ENCODE data around the gene BIN1. TPM values are rescaled to one million over a fixed set of nuclear protein-coding genes. Genes with fewer than 3 reads are reported as not detected.

BIN1 gene
- total RNA-seq, 1 donor from 2014 or later, result 26.9 TPM

DNA sequence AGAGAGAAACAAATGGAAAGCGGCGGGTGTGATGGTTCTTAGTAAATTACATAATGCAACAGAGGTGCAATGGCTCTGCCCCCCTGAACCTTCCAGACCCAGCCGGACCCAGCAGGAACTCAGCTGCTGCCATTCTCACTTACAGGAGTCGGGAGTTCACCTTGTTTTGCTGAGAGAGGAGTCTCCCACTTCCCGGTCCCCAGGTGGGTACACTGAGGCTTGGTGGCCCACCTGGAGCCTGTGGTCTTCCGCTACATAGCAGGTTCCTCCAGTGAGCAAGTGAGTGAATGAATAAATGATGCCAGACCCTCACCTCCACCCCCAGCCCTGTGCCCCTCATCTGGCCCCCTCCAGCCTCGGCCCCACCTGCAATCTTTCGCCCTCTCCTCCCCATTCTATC lies 11.2 kb downstream of the BIN1 start:
- H3K36me3 Mint-ChIP-seq, result no peaks in the 10 kb centered on the region
- no peak overlapping the region for H3K27ac ChIP-seq
- no peak overlapping the region for H3K4me2 ChIP-seq
- H3K36me3 ChIP-seq, result no peaks in the 10 kb centered on the region
- TF ChIP-seq, protein P1, sequence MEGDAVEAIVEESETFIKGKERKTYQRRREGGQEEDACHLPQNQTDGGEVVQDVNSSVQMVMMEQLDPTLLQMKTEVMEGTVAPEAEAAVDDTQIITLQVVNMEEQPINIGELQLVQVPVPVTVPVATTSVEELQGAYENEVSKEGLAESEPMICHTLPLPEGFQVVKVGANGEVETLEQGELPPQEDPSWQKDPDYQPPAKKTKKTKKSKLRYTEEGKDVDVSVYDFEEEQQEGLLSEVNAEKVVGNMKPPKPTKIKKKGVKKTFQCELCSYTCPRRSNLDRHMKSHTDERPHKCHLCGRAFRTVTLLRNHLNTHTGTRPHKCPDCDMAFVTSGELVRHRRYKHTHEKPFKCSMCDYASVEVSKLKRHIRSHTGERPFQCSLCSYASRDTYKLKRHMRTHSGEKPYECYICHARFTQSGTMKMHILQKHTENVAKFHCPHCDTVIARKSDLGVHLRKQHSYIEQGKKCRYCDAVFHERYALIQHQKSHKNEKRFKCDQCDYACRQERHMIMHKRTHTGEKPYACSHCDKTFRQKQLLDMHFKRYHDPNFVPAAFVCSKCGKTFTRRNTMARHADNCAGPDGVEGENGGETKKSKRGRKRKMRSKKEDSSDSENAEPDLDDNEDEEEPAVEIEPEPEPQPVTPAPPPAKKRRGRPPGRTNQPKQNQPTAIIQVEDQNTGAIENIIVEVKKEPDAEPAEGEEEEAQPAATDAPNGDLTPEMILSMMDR (IDR thresholded peaks at IDR 0.05), result no peak
- TF ChIP-seq EZH2 (IDR thresholded peaks at IDR 0.05) (no peak), EZH2phosphoT487 (IDR thresholded peaks at IDR 0.05) (no peak)
- no peaks in the 10 kb centered on the region for H3K27me3 ChIP-seq
- H3K27me3 Mint-ChIP-seq (ENCODE audit: insufficient read depth, low read depth), result no peaks in the 10 kb centered on the region
- H3K9me3 Mint-ChIP-seq, result no peaks in the 10 kb centered on the region
- peaks cover 27% of the 10 kb centered on the region for H3K4me1 ChIP-seq
- no peak overlapping the region for H2AFZ ChIP-seq (replicated peaks)
- peaks cover 3% of the 10 kb centered on the region for H3K79me2 ChIP-seq (ENCODE audit: low read depth)
- peaks cover 11% of the 10 kb centered on the region for H4K20me1 ChIP-seq (ENCODE audit: low read depth)
- no peak overlapping the region for H3K4me3 ChIP-seq
- no peaks in the 10 kb centered on the region for H3F3A ChIP-seq (ENCODE audit: low read depth)
- no peak overlapping the region for H3K9ac ChIP-seq
- H3K4me1 Mint-ChIP-seq, result peaks cover 45% of the 10 kb centered on the region
- DNase-seq (ENCODE audit: low spot score), result no peak
- peak overlapping the region; percentile 25 for H3K27ac Mint-ChIP-seq
- no peak overlapping the region for H3K4me3 Mint-ChIP-seq
- no peaks in the 10 kb centered on the region for H3K9me3 ChIP-seq (ENCODE audit: low read depth)

DNA sequence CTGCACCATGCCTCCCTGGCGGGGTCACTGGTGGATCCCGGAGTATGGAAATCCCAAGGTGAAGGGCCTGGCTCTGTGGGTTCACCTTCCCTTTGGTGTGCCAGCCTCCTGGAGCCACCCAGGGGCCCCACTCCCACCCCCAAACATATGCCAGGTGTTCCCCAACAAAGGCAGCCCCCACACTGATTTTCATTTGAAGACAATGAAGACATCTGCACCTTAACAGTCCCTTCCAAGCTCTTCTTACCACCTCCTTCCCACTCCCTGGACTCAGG lies 11.7 kb downstream of the BIN1 start:
- Histone ChIP-seq H4K20me1 (ENCODE audit: low read depth) (peaks cover 11% of the 10 kb centered on the region), H3K36me3 (no peaks in the 10 kb centered on the region), H3K79me2 (ENCODE audit: low read depth) (no peaks in the 10 kb centered on the region), H3K9ac (no peak overlapping the region), H3K27me3 (no peaks in the 10 kb centered on the region), H3K4me2 (peak overlapping the region; percentile 43), H2AFZ (replicated peaks) (no peak overlapping the region), H3F3A (ENCODE audit: low read depth) (no peaks in the 10 kb centered on the region), H3K4me3 (no peak overlapping the region), H3K27ac (peak overlapping the region; percentile 34), H3K4me1 (peaks cover 27% of the 10 kb centered on the region), H3K9me3 (ENCODE audit: low read depth) (no peaks in the 10 kb centered on the region)
- Mint-ChIP-seq H3K4me3 (no peak overlapping the region), H3K9me3 (no peaks in the 10 kb centered on the region), H3K27ac (no peak overlapping the region), H3K36me3 (no peaks in the 10 kb centered on the region), H3K4me1 (peaks cover 45% of the 10 kb centered on the region), H3K27me3 (ENCODE audit: insufficient read depth, low read depth) (no peaks in the 10 kb centered on the region)
- no peak for DNase-seq (ENCODE audit: low spot score)
- no peak for TF ChIP-seq EZH2 (IDR thresholded peaks at IDR 0.05)
- TF ChIP-seq, protein P1 (IDR thresholded peaks at IDR 0.05), result no peak
- TF ChIP-seq EZH2phosphoT487 (IDR thresholded peaks at IDR 0.05), result no peak

DNA sequence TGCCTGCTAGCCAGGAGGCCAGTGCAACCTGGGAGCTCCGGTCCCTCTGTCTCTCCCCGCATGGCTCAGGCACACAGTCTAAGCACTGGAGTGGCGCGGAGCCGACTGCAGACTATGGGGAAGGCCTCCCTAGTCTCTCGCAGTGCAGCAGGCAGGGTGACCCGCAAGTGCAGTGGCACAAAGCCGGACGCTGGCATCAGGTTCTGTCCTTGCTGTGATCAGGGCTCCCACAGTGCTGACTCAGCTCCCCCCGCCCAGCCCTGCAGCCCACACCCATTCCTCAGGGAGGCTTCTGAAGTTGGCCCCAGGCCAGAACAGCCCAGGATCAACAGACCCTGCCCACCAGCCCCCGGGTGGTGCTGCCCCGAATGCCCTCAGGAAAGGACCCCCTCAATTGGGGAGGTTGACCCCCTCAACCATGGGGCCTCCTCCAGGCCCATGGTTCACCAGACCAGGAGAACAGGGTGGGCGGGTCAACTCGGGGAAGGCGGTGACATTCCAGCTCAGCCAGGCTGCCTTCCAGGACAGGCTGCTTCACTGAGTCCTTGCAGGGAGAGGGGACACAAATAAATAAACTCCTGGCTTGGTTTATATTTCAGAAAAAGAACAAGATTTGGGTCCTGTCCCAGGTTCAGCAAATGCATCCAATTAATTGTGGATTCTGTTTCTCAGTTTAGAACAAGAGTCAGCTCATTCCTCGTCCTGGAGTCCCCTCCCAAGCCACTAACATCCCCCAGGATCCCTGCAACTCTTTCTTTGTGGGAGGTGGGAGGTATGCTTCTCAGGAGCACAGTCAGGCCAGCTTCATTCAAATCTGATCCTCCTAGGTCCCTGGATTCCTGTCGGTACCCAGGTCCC lies 12.2 kb downstream of the BIN1 start:
- TF ChIP-seq EZH2phosphoT487 (IDR thresholded peaks at IDR 0.05) (no peak), EZH2 (IDR thresholded peaks at IDR 0.05) (no peak)
- TF ChIP-seq, protein P1 (IDR thresholded peaks at IDR 0.05), result no peak
- peaks cover under 1% of the 10 kb centered on the region for H3K27me3 Mint-ChIP-seq (ENCODE audit: insufficient read depth, low read depth)
- peaks cover 45% of the 10 kb centered on the region for H3K4me1 Mint-ChIP-seq
- peaks cover 27% of the 10 kb centered on the region for H3K4me1 ChIP-seq
- no peak overlapping the region for H3K4me3 Mint-ChIP-seq
- H2AFZ ChIP-seq (replicated peaks), result no peak overlapping the region
- H3K27ac Mint-ChIP-seq, result no peak overlapping the region
- H3K9me3 Mint-ChIP-seq, result no peaks in the 10 kb centered on the region
- no peak overlapping the region for H3K4me3 ChIP-seq
- no peaks in the 10 kb centered on the region for H3K27me3 ChIP-seq
- H3K9ac ChIP-seq, result no peak overlapping the region
- peak; percentile 51 for DNase-seq (ENCODE audit: low spot score)
- H3K36me3 ChIP-seq, result no peaks in the 10 kb centered on the region
- H3K4me2 ChIP-seq, result peak overlapping the region; percentile 43
- no peaks in the 10 kb centered on the region for H3F3A ChIP-seq (ENCODE audit: low read depth)
- H3K9me3 ChIP-seq (ENCODE audit: low read depth), result no peaks in the 10 kb centered on the region
- no peaks in the 10 kb centered on the region for H3K36me3 Mint-ChIP-seq
- peaks cover 11% of the 10 kb centered on the region for H4K20me1 ChIP-seq (ENCODE audit: low read depth)
- peak overlapping the region; percentile 34 for H3K27ac ChIP-seq
- no peaks in the 10 kb centered on the region for H3K79me2 ChIP-seq (ENCODE audit: low read depth)

Data from neural progenitor cell (in vitro differentiated cells).